SK-N-MC (cell line): ENCODE data around the gene EPAS1.

Experiments
- EZH2 ChIP-seq: fragments of 200-600 bp; sonication (generic); IDR thresholded peaks from one replicate; pipeline ENCODE4 v1.6.1; 2017; ENCODE audit warnings: antibody characterized with exemption
- POLR2AphosphoS5 ChIP-seq: IDR thresholded peaks from 2 replicates; pipeline ENCODE4 v1.6.1; 2012; ENCODE audit warnings: mild to moderate bottlenecking, low read depth, low read length, borderline replicate concordance

GRCh38 chr2:46384457-46384815 lies 87.2 kb downstream of the EPAS1 start:
- TF ChIP-seq POLR2AphosphoS5 = no peak
- no peak for TF ChIP-seq EZH2
